GM12878 (cell line): ENCODE measurements around the gene WNT9B.
"Not testable (repeated sequence)": the region's sequence is repeated elsewhere in the genome, so short reads cannot be mapped to it uniquely, and the experiment has no call there.

ENCODE experiments used
- BRCA1 ChIP-seq: IDR thresholded peaks from 2 replicates; pipeline ENCODE4 v1.6.1; 2011; ENCODE audit warnings: low read depth, low read length, improper control_type of control experiment
- CHD2 ChIP-seq: IDR thresholded peaks from 2 replicates; pipeline ENCODE4 v1.6.1; 2011; ENCODE audit warnings: low read depth, low read length, improper control_type of control experiment, borderline replicate concordance
- CTCF ChIP-seq, 3 experiments: IDR thresholded peaks in 2 of 3; conservative IDR thresholded peaks in 1 of 3; 2 replicates each; pipeline ENCODE4 v1.5.1; 2011; ENCODE audit warnings: low read depth in 3 of 3, low read length in 3 of 3, mild to moderate bottlenecking in 3 of 3, control low read depth in 2 of 3, moderate library complexity in 2 of 3, inconsistent platforms in 1 of 3, mixed read lengths in 1 of 3; ENCODE audit not compliant: control insufficient read depth in 2 of 3, insufficient read depth in 1 of 3; ENCODE audit errors: extremely low read depth in 1 of 3
- EP300 ChIP-seq, 2 experiments: fragments of 150-350 bp in 1 of 2; IDR thresholded peaks; 2 replicates each; pipeline ENCODE4 v1.6.1; 2011 to 2012; ENCODE audit warnings: low read depth in 2 of 2, low read length in 2 of 2, borderline replicate concordance in 1 of 2, improper control_type of control experiment in 1 of 2, inconsistent platforms in 1 of 2; ENCODE audit not compliant: control insufficient read depth in 1 of 2
- FOS ChIP-seq: IDR thresholded peaks from 3 replicates; pipeline ENCODE4 v1.6.1; 2011; ENCODE audit warnings: borderline replicate concordance; ENCODE audit not compliant: insufficient read length; ENCODE audit errors: extremely low read depth
- HDGF ChIP-seq: fragments of 450-650 bp; IDR thresholded peaks from 2 replicates; pipeline ENCODE4 v1.6.1; 2016; ENCODE audit warnings: antibody characterized with exemption
- JUND ChIP-seq: IDR thresholded peaks from 2 replicates; pipeline ENCODE4 v1.6.1; 2012; ENCODE audit warnings: low read depth, mild to moderate bottlenecking, low read length, improper control_type of control experiment, moderate library complexity
- POLR2AphosphoS5 ChIP-seq: IDR thresholded peaks from 2 replicates; pipeline ENCODE4 v1.6.1; 2011; ENCODE audit warnings: mild to moderate bottlenecking, low read length, inconsistent platforms
- RAD21 ChIP-seq: IDR thresholded peaks from 2 replicates; pipeline ENCODE4 v1.6.1; 2011; ENCODE audit warnings: mild to moderate bottlenecking, low read depth, low read length, moderate library complexity; ENCODE audit not compliant: insufficient read depth
- RFX5 ChIP-seq: IDR thresholded peaks from 2 replicates; pipeline ENCODE4 v1.6.1; 2011; ENCODE audit warnings: low read depth, low read length, improper control_type of control experiment
- SP1 ChIP-seq: IDR thresholded peaks from one replicate; pipeline ENCODE4 v1.6.1; 2011; ENCODE audit warnings: low read depth, low read length
- SPI1 ChIP-seq: IDR thresholded peaks from 2 replicates; pipeline ENCODE4 v1.6.1; 2011; ENCODE audit warnings: low read depth, mild to moderate bottlenecking, low read length, moderate library complexity, borderline replicate concordance; ENCODE audit not compliant: insufficient read depth
- WRNIP1 ChIP-seq: IDR thresholded peaks from 2 replicates; pipeline ENCODE4 v1.6.1; 2011; ENCODE audit warnings: low read depth, low read length, improper control_type of control experiment, borderline replicate concordance
- ZNF24 ChIP-seq: fragments of 450-650 bp; IDR thresholded peaks from 2 replicates; pipeline ENCODE4 v1.6.1; 2017; ENCODE audit warnings: antibody characterized with exemption, mild to moderate bottlenecking

- TF ChIP-seq RFX5; FOS; POLR2AphosphoS5; BRCA1; HDGF; CTCF (IDR thresholded peaks at IDR 0.05 in 2 of 3, conservative IDR thresholded peaks at IDR 0.05 in 1 of 3; ENCODE audit: control insufficient read depth in 2 of 3, extremely low read depth in 1 of 3, insufficient read depth in 1 of 3, low read depth in 3 of 3, low read length in 3 of 3); SP1; RAD21; SPI1; WRNIP1; JUND; EP300 (IDR thresholded peaks at IDR 0.05; ENCODE audit: borderline replicate concordance in 1 of 2, control insufficient read depth in 1 of 2, low read depth in 2 of 2, low read length in 2 of 2); CHD2; ZNF24: not testable (repeated sequence)
Measured at GRCh38 chr17:46840596-46840995, 10.8 kb upstream of the WNT9B start.
